Measurements from ENCODE around the gene MGAT5.

MGAT5 gene

DNA sequence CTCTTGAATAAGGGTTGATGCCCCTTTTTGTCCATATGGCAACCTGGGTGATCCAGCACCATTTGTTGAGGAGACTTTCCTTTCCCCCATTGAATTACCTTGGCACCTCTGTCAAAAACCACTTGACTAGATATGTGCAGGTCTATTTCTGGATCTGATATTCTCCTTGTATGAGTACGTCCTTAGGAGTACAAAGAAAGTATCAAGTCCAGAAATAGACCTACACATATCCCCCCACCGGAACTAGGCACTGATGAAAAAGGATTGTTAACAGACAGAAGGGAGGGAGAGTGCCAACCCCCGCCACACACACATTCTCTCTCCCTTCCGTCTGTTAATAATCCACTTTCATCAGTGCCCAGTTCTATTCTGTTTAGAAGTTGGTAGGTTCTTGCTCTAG, 239.9 kb downstream of the MGAT5 start:
- DNase-seq, result no peak
- H3K27ac ChIP-seq, result no peak overlapping the region
- H3K27me3 ChIP-seq (replicated peaks), result no peaks in the 10 kb centered on the region
- no peak overlapping the region for H3K4me3 ChIP-seq (ENCODE audit: low read depth, low read length)
- in situ Hi-C loops (cut with HindIII; ENCODE audit: low pct_ligation_motif_present, low sequenced_read_pairs), result no loop called here
- H3K36me3 ChIP-seq (replicated peaks), result no peaks in the 10 kb centered on the region
- TF ChIP-seq, protein P1, sequence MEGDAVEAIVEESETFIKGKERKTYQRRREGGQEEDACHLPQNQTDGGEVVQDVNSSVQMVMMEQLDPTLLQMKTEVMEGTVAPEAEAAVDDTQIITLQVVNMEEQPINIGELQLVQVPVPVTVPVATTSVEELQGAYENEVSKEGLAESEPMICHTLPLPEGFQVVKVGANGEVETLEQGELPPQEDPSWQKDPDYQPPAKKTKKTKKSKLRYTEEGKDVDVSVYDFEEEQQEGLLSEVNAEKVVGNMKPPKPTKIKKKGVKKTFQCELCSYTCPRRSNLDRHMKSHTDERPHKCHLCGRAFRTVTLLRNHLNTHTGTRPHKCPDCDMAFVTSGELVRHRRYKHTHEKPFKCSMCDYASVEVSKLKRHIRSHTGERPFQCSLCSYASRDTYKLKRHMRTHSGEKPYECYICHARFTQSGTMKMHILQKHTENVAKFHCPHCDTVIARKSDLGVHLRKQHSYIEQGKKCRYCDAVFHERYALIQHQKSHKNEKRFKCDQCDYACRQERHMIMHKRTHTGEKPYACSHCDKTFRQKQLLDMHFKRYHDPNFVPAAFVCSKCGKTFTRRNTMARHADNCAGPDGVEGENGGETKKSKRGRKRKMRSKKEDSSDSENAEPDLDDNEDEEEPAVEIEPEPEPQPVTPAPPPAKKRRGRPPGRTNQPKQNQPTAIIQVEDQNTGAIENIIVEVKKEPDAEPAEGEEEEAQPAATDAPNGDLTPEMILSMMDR (IDR thresholded peaks at IDR 0.05; ENCODE audit: low read depth, low read length, missing control alignments), result no peak

DNA sequence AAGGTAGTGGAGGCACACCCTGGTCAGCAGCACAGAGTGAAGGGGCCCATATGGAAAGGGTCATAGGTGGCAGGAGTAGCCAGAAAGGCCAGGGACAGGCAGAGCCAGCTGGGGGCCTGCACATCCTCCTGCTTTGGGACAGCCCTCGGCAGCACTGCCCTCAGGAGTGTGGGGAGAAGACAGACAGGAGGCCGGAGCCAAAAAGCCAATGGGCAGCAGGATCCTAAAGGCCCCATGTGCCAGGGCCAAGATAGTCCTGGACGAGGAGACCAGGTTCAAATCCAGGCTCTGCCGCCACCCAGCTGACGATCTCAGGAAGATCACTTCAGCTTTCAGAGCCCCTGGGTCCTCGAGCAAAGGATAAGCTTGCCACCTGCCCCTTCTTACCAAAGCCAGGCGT, 244.8 kb downstream of the MGAT5 start:
- Histone ChIP-seq H3K36me3 (replicated peaks) (no peaks in the 10 kb centered on the region), H3K4me3 (ENCODE audit: low read depth, low read length) (no peak overlapping the region), H3K27ac (no peak overlapping the region), H3K27me3 (replicated peaks) (no peaks in the 10 kb centered on the region)
- no peak for DNase-seq
- in situ Hi-C loops (cut with HindIII; ENCODE audit: low pct_ligation_motif_present, low sequenced_read_pairs), result no loop called here
- TF ChIP-seq, protein P1 (IDR thresholded peaks at IDR 0.05; ENCODE audit: low read depth, low read length, missing control alignments), result no peak

- no peak overlapping the region for H3K4me3 ChIP-seq (ENCODE audit: low read depth, low read length)
- H3K36me3 ChIP-seq (replicated peaks), result no peaks in the 10 kb centered on the region
- in situ Hi-C loops (cut with HindIII; ENCODE audit: low pct_ligation_motif_present, low sequenced_read_pairs), result no loop called here
- TF ChIP-seq, protein P1 (IDR thresholded peaks at IDR 0.05; ENCODE audit: low read depth, low read length, missing control alignments), result no peak
- no peak overlapping the region for H3K27ac ChIP-seq
- DNase-seq, result no peak
- no peaks in the 10 kb centered on the region for H3K27me3 ChIP-seq (replicated peaks)
These were observed 245.5 kb downstream of the MGAT5 start for GRCh38 chr2:134499307-134499926.

DNA sequence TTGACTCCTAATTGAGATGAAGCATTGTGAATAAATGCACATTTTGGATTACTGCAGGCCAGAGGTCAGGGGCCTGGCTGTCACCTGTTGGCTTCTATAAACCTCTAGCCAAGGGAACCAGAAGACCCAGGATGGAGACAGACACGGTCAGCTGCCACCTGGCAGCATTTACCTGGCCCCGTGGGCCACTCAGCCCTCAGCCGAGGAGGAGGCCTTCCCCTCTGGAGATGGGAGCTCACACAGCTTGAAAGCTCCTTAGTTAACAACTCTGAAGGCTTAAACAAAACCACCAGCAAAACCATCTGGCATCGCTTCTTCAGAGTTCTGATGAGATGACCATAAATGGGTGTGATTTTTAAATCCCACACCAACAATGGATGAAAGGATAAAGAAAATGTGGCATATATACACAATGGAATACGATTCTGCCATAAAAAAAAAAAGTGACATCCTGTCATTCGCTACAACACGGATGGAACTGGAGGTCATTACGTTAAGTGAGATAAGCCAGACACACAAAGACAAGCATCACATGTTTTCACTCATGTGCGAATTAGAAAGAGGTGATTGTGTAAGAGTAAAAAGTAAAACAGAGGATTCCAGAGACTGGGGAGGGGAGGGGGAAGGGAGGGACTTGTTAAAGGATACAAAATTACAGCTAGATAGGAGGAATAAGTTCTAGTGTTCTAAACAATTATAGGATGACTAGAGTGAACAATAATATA, 246.5 kb downstream of the MGAT5 start:
- Histone ChIP-seq H3K36me3 (replicated peaks) (no peaks in the 10 kb centered on the region), H3K27ac (no peak overlapping the region), H3K4me3 (ENCODE audit: low read depth, low read length) (no peak overlapping the region), H3K27me3 (replicated peaks) (no peaks in the 10 kb centered on the region)
- no peak for DNase-seq
- in situ Hi-C loops (cut with HindIII; ENCODE audit: low pct_ligation_motif_present, low sequenced_read_pairs), result no loop called here
- TF ChIP-seq, protein P1 (IDR thresholded peaks at IDR 0.05; ENCODE audit: low read depth, low read length, missing control alignments), result no peak

- TF ChIP-seq, protein P1 (IDR thresholded peaks at IDR 0.05; ENCODE audit: low read depth, low read length, missing control alignments), result no peak
- H3K36me3 ChIP-seq (replicated peaks), result no peaks in the 10 kb centered on the region
- no peak for DNase-seq
- H3K27me3 ChIP-seq (replicated peaks), result no peaks in the 10 kb centered on the region
- H3K27ac ChIP-seq, result no peak overlapping the region
- H3K4me3 ChIP-seq (ENCODE audit: low read depth, low read length), result no peak overlapping the region
- in situ Hi-C loops (cut with HindIII; ENCODE audit: low pct_ligation_motif_present, low sequenced_read_pairs), result no loop called here
These were observed 247.7 kb downstream of the MGAT5 start for GRCh38 chr2:134501476-134502091.

All from brain microvascular endothelial cell (primary cell).